Liver (tissue), 4 donors: ENCODE data around the gene ATG4B. TPM values are rescaled to one million over a fixed set of nuclear protein-coding genes. Genes with fewer than 3 reads are reported as not detected.

Experiments used
- NR2F2 ChIP-seq: IDR thresholded peaks from 2 replicates; pipeline ENCODE4 v1.6.1; 2016; ENCODE audit warnings: antibody characterized with exemption
- polyA plus RNA-seq, 2 donors: library from polyadenylated mRNA; stranded (reverse) in 1 of 2; unstranded in 1 of 2; fragments of 200-250 nt in 1 of 2; fragments of >200 nt in 1 of 2; fragmentation: Nextera tagmentation in 1 of 2; extraction: Ambion mirVana in 1 of 2; gene quantifications; one replicate each; pipeline versions ENCODE4 v1.2.1 to v1.2.3, GENCODE V29; 2013 to 2015
- total RNA-seq, 2 donors: library from RNA; depleted of rRNA; stranded (reverse); fragments of >200 nt; gene quantifications; one replicate each; pipeline ENCODE4 v1.2.3, GENCODE V29; 2014
- donor health status: healthy.
- donor health status: healthy.
- donor health status: healthy.

The ATG4B gene
- total and polyA plus RNA-seq, 4 donors = 31.0 to 50.3 (median 37.7) TPM

DNA sequence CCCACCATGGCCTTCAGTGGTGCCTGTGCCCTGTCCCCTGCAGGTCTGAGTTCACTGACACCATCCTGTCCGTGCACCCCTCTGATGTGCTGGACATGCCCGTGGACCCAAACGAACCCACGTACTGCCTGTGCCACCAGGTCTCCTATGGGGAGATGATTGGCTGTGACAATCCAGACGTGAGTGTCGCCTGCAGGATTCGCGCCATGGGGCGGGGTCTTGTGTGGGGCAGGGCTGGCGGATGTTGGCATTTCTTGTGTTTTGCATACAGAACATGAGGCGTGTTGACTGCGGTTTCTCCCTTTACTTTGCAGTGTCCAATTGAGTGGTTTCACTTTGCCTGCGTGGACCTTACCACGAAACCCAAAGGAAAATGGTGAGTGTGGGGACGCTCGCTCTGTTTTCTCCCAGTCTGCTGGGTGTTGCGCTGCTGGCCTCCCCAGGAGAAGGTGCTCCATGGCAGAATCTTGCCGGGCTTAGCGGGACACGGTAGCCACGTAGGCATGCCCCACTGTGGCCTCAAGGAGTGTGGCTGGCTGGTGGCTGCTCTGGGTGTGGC lies 85.5 kb downstream of the ATG4B start (continued):
- TF ChIP-seq NR2F2 = no peak

Other genes with a start within 250 kb of the ATG4B start
- 10 to 100 TPM; 70.3 to 85.6 TPM for gene STK25, start 129.1 kb upstream of the ATG4B start, total RNA-seq
- gene STK25, start 129.1 kb upstream of the ATG4B start, polyA plus RNA-seq = 10 to 100 TPM; 43.4 to 64.3 TPM
- gene BOK, start 78.9 kb upstream of the ATG4B start, total RNA-seq = 10 to 100 TPM; 11.3 to 30.5 TPM
- gene BOK, start 78.9 kb upstream of the ATG4B start, polyA plus RNA-seq = 10 to 100 TPM; 57.5 to 82.1 TPM
- 10 to 100 TPM; 16.8 to 20.5 TPM for gene THAP4, start 535 bp upstream of the ATG4B start, total RNA-seq
- gene THAP4, start 535 bp upstream of the ATG4B start, polyA plus RNA-seq = 10 to 100 TPM; 24.8 to 33.1 TPM
- gene DTYMK, start 49.1 kb downstream of the ATG4B start, total RNA-seq = 10 to 100 TPM in 1 of 2 donors, 1 to 10 TPM in 1; 5.5 to 17.0 TPM
- gene DTYMK, start 49.1 kb downstream of the ATG4B start, polyA plus RNA-seq = 10 to 100 TPM; 12.0 to 17.7 TPM
- 10 to 100 TPM; 20.0 to 24.2 TPM for gene ING5, start 64.3 kb downstream of the ATG4B start, total RNA-seq
- 1 to 10 TPM; 7.2 to 7.8 TPM for gene ING5, start 64.3 kb downstream of the ATG4B start, polyA plus RNA-seq
- 10 to 100 TPM in 1 of 2 donors, 1 to 10 TPM in 1; 7.4 to 25.0 TPM for gene D2HGDH, start 96.9 kb downstream of the ATG4B start, total RNA-seq
- 10 to 100 TPM in 1 of 2 donors, 1 to 10 TPM in 1; 6.4 to 19.7 TPM for gene D2HGDH, start 96.9 kb downstream of the ATG4B start, polyA plus RNA-seq
- gene GAL3ST2, start 139.1 kb downstream of the ATG4B start, total RNA-seq = under 1 TPM; 0.23 to 0.33 TPM
- under 1 TPM in 1 of 2 donors, not detected in 1; 0.03 TPM for gene GAL3ST2, start 139.1 kb downstream of the ATG4B start, polyA plus RNA-seq
- gene NEU4, start 171.5 kb downstream of the ATG4B start, total RNA-seq = 10 to 100 TPM in 1 of 2 donors, 1 to 10 TPM in 1; 5.4 to 52.7 TPM
- gene NEU4, start 171.5 kb downstream of the ATG4B start, polyA plus RNA-seq = 10 to 100 TPM; 17.5 to 58.4 TPM
- under 1 TPM; 0.25 to 0.37 TPM for gene PDCD1, start 221.2 kb downstream of the ATG4B start, total RNA-seq
- under 1 TPM in 1 of 2 donors, not detected in 1; 0.20 TPM for gene PDCD1, start 221.2 kb downstream of the ATG4B start, polyA plus RNA-seq
- gene RTP5, start 232.0 kb downstream of the ATG4B start, total RNA-seq = under 1 TPM in 1 of 2 donors, not detected in 1; under 0.01 TPM
- gene RTP5, start 232.0 kb downstream of the ATG4B start, polyA plus RNA-seq = under 1 TPM in 1 of 2 donors, not detected in 1; 0.03 TPM